Spleen (tissue), 7 donors: ENCODE data around the gene MAPK10.

Source experiments
- CTCF ChIP-seq, 11 experiments: fragments of 200-600 bp in 7 of 11; fragments of 450-650 bp in 4 of 11; sonication (generic) in 4 of 11; IDR thresholded peaks in 8 of 11; conservative IDR thresholded peaks in 3 of 11; 1 replicate in 7 of 11; 2 replicates in 4 of 11; pipeline versions ENCODE4 v1.4.0 to v1.8.0; 2016 to 2021; ENCODE audit warnings: antibody characterized with exemption in 11 of 11, inconsistent platforms in 4 of 11, mild to moderate bottlenecking in 1 of 11
- POLR2A ChIP-seq, 3 donors: fragments of 450-650 bp; IDR thresholded peaks; one replicate each; pipeline ENCODE4 v1.5.1; 2017; ENCODE audit warnings: antibody characterized with exemption in 3 of 3, mild to moderate bottlenecking in 1 of 3
- donor health status: DM: no; HTN: no; CAD: no; lungs with moderate emphysema.
- donor health status: DM: no; HTN: no; CAD: no.
- donor health status: DM: no; HTN: no; CAD: no.

- no peak for TF ChIP-seq CTCF (IDR thresholded peaks at IDR 0.05 in 8 of 11, conservative IDR thresholded peaks at IDR 0.05 in 3 of 11)
- no peak for TF ChIP-seq POLR2A (IDR thresholded peaks at IDR 0.05)
These were observed 27.1 kb upstream of the MAPK10 start for GRCh38 chr4:86386817-86387415.
